Putamen (tissue), 1 donor: ENCODE results near the gene BANP.
"Not testable (repeated sequence)": the region's sequence is repeated elsewhere in the genome, so short reads cannot be mapped to it uniquely, and the experiment has no call there.

Experiments
- DNase-seq: peaks from one replicate; pipeline ENCODE4 v3.0.0-alpha.2; 2016; ENCODE audit warnings: low spot score

Gene BANP

GRCh38 chr16:88103011-88103410, 151.8 kb downstream of the BANP start:
- DNase-seq, result no peak

GRCh38 chr16:88103581-88104188, 152.5 kb downstream of the BANP start:
- no peak for DNase-seq

- not testable (repeated sequence) for DNase-seq
These were observed 153.1 kb downstream of the BANP start for GRCh38 chr16:88104363-88104762.

GRCh38 chr16:88105574-88106140, 154.4 kb downstream of the BANP start:
- not testable (repeated sequence) for DNase-seq

DNA sequence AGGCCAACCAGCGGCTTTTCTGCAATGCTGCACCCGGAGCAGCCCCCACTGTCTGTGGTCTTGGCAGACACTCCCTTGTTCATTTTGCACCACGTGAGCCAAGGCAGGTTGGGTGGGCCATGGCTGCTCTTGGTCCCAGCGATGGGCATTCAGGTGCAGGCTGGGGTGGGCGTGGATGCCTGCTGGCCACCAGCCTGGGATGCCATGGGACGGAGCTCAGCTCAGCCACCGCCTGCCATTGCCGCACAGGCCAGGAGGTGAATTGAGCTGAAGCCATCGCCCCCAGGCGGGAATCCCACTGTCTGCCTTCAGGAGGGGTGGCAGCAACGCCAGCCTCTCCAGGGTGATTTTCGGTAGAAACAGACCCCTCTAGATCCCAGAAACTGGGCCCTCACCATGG, 155.3 kb downstream of the BANP start:
- DNase-seq, result not testable (repeated sequence)

DNA sequence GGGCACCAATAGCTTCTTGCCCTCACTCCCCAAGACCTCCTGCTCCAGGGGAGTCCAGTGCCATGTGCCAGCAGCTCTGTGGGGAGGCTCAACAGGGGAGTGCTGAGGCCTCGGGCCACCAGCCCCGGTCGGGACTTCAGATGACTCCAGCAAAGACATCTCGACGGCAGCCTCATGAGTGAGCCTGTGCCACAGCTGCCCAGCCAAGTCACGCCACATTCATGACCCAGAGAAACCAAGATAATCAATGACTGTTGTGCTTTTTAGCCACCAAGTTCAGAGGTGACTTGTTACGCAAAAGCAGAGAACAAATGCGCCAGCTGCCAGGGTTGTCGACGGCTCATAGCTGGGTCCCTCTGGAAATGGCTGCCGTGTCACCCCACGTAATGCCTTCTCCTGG, 157.5 kb downstream of the BANP start:
- no peak for DNase-seq

DNA sequence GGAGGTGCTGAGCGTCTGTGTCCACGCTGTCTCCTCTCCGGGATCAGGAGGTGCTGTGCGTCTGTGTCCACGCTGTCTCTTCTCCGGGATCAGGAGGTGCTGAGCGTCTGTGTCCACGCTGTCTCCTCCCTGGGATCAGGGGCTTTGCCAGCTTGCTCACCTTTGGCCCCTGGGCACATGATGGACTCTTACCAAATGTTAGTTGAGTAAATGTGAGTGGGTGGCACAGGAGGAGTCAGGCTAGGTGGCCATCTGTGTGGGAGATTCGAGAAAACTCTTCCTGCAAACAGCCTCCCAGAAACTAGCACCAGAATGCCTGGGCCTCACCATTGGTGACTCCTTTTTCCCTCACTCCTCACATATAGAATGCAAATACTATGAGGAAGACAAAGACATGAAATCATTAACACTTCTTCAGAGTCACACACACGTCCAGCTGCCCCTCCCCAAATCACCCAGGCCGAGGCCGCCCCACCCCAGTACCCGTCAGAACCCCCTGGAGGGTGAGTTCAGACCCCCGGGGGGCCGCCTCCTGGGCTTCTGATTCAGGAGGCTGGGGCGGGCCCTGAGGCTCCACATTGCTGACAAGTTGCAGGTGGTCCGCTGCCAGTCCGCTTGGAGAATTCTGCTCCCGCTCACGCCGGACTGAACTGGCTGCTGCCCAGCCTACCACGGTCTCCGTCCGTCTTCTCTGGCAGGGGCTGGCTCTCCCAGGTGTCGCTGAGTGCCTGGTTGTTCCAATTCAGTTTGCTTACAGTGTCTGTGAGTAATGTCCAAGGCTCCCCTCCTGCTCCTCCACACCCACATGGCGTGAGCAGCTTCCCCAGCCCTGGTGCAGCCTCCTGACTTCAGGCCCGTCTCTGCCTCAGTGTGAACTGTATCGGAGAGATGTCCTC, 158.7 kb downstream of the BANP start:
- not testable (repeated sequence) for DNase-seq

DNA sequence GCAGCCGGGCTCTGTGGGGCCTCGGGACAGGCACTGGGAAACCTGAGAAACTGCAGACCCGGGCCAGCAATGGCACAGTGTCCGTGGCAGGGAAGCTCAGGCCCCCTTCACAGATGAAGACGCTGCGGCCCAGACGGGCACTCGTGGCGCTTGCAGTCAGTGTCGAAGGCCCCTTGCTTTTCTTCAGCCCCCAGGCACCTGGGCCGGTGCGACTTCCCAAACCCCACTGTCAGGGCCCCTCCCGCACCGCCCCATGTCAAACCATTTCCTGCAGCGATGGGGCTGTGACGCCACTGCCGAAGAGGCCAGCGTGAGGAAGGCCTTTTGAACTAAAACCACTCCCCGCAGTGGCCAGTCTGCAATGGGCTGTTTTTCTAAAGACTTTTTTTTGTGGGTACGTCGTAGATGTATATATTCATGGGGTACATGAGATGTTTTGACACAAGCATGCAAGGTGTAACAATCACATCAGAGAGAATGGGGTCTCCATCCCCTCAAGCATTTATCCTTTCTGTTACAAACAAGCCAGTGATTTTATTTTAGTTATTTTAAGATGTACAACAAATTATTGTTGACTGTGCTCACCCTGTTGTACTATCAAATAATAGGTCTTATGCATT, 159.8 kb downstream of the BANP start:
- not testable (repeated sequence) for DNase-seq

DNA sequence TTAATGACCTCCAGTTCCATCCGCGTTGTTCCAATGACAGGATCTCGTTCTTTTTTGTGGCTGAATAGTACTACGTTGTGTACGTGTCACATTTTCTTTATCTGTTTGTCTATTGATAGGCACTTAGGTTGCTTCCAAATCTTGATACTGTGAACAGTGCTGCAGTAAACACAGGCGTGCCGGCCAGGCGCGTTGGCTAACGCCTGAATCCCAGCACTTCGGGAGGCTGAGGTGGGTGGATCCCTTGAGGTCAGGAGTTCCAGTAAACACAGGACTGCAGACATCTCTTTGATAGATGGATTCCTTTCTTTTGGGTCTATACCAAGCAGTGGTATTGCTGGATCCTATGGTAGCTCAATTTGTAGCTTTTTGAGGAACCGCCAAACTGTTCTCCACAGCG, 160.7 kb downstream of the BANP start:
- DNase-seq, result not testable (repeated sequence)

GRCh38 chr16:88113545-88114045, 162.4 kb downstream of the BANP start:
- no peak for DNase-seq

- DNase-seq, result not testable (repeated sequence)
These were observed 163.5 kb downstream of the BANP start for GRCh38 chr16:88114541-88115228.

DNA sequence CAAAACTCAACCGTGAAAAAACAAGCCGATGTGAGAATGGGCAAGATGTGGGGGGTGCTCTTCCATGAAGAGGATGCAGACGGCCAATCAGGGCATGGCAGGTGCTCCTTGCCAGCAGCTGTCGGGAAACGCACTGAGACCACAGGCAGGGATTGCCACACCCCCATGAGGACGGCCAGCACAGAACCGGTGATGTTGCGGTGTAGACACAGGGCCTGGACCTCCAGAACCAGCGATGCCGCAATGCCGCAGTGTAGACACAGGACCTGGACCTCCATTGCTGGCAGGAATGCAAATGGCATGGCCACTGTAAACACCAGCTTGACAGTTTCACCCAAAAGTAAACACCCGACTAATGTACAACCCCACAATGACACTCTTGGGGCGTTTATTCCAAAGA, 164.9 kb downstream of the BANP start:
- no peak for DNase-seq

DNA sequence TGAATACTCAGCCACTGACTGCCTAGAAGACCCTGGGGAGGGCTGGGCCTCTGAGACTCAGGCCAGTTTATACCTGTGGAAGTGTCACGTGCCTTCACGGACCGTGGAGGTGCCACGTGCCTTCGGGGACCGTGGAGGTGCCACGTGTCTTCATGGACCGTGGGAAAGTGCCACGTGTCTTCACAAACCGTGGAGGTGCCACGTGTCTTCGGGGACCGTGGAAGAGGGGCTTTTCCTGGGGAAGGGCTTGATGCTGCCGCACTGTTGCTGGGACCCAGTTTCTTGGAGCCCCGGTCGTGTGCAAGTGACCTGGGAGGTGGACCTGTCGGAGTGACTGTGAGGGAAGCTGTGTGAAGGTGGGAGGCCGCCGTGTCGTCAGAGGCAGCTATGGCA, 166.2 kb downstream of the BANP start:
- DNase-seq, result no peak

GRCh38 chr16:88118376-88118775, 167.1 kb downstream of the BANP start:
- no peak for DNase-seq

GRCh38 chr16:88118852-88119741, 167.9 kb downstream of the BANP start:
- DNase-seq, result not testable (repeated sequence)

- DNase-seq, result not testable (repeated sequence)
These were observed 168.9 kb downstream of the BANP start for GRCh38 chr16:88119881-88120751.

DNA sequence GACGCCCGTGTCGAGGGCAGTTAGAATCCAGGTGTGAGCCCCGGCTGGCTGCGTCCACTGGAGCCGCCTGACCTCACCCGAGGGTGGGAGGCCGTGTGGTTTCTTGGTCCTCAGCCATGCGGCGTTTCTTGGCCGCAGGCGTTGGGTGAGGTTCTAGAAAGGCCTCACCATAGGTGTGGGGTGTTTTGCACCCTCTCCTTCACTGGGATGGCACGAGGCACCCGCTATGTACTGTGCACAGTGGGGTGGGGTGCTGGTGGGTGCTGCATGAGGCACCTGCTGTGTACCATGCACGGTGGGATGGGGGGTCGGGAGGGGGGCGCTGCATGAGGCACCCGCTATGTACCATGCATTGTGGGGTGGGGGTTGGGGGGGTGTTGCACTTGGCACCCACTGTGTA, 169.6 kb downstream of the BANP start:
- DNase-seq, result no peak

DNA sequence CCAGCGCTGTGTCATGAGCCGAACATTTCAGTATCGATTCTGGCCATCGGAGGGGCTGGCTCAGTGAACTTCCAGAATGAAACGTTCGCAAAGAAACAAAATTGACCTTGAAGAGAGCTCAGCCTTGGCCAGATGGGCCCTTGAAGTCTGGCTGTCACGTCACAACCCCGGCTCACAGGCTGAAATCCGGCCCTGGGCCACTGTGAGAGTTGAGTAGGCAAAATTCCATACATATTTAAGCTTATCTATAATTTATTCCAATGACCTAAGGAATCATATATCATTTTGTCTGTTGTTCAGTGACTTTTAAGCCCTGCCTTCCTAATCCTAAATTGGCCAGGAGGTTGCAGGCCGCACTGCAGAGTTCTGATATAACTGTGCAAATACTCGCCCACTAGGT, 170.2 kb downstream of the BANP start:
- not testable (repeated sequence) for DNase-seq

DNA sequence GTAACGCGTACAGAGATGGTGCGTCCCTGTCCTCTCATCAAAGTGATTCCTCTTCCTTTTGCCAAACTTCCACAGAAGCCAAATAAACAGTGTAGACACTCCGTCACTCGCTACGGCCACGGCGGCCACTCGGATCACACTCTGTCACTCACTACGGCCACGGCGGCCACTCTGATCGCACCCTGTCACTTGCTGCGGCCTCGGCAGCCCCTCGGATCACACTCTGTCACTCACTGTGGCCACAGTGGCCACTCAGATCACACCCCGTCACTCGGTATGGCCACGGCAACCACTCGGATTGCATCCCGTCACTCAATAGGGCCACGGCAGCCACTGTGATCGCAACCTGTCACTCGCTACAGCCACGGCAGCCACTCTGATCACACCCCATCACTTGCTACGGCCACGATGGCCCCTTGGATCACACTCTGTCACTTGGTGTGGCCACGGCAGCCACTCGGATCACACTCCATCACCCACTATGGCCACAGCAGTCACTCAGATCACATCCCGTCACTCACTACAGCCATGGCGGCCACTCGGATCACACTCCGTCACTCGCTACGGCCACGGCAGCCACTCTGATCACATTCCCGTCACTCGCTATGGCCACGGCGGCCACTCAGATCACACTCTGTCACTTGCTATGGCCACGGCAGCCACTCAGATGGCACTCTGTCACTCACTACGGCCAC, 170.8 kb downstream of the BANP start:
- no peak for DNase-seq
